Hippocampal formation (tissue), 2 donors: Measurements from ENCODE around the gene LAMA2.

Experiments
- DNase-seq, 2 donors: peaks; one replicate each; lab custom pipeline; 2025; lab: John Stamatoyannopoulos, UW

LAMA2 gene

DNA sequence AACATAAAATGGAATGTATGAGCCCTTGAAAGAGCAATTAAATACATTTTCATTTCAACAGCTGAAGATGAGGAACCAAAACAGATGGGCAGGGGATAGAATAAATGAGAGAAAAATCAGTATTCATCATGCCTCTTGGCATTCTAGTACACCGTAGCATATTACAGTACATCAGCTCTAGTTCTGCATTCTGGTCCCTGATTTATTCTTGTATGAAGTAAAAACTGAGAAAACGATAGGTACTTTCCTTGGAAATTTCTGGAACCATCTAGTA is 477.7 kb downstream of the LAMA2 start:
- no peak for DNase-seq

DNA sequence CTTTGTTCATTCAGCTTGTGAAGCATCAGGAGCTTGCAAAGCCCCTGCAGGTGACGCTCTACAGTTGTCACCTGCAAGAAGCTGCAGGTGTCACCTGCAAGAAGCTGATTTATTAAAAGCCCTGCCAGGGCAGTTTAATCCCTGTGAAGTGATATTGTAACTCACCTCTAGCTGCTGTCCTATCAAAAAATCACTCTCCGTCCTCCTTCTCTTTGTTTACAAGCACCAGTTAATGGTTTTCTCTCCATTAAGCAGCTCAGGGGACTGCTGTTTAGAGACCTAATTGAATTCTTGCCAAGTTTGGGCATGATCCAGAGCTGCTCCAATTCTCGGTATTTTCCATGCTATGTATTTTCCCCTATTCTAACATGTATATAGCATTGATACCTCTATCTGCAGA is 481.1 kb downstream of the LAMA2 start:
- DNase-seq: no peak

DNA sequence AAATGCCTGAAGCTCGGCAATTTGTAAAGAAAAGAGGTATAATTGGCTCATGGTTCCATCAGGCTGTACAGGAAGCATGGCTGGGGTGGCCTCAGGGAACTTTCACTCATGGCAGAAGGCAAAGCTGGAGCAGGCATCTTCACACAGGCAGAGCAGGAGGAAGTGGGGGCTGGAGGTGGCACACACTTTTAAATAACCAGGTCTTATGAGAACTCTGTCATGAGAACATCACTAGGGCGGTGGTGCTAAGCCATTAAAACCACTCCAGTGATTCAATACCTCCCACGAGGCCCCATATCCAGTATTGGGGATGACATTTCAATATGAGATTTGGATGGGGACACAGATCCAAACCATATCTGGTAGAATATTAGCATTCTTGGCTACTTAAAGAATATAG is 481.8 kb downstream of the LAMA2 start:
- no peak for DNase-seq

DNA sequence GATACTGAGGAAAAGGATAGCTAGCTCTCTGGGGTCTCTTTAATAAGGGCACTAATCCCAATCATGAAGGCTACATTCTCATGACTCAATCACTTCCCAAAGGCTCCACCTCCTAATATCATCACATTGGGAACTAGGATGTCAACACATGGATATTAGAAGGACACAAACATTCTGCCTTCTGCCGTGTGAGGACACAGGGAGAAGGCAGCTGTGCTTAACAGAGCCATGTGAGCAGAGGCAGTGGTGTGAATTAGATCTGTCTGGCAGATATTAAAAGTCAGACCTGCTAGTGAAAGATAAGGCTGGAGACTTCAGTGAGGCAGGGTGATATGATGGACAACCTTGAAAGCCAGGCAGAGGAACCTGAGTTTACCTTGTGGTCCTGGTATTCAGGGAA is 485.1 kb downstream of the LAMA2 start:
- DNase-seq: no peak

DNA sequence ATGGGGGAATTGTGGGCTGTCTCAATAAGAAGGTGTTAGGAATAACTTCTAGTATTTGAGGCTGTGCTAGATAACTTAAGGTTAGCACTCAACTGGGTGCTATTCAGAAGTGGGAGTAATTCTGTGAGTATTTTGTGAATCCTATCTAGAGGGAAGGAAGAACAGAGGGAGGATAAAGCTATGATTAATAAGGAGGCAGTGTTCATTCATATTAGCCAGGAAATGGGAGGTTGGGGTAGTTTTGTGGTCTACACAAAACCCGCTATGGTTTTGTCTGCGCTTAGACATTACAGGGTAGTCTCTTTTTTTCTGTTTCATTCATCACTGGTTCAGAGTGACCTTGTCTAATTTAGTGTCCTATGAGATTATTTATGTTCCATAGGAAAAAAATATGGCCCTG is 486.0 kb downstream of the LAMA2 start:
- no peak for DNase-seq

DNA sequence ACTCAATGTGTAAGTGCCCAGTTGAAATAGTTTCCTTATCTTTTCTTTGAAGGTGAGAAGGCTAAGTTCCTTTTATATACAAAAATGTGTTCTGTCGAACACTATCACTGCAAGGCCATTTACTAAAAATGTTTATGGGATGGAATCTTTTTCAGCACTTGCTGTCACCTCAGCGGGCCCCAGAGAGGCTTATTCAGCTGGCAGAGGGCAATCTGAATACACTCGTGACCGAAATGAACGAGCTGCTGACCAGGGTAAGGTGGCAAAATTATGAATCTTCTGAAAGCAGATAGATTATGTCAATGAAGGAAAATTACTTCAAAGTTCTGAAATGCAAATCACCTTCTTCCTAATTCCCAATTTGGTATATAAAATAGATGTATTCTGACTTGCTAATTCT is 486.8 kb downstream of the LAMA2 start:
- DNase-seq: no peak

DNA sequence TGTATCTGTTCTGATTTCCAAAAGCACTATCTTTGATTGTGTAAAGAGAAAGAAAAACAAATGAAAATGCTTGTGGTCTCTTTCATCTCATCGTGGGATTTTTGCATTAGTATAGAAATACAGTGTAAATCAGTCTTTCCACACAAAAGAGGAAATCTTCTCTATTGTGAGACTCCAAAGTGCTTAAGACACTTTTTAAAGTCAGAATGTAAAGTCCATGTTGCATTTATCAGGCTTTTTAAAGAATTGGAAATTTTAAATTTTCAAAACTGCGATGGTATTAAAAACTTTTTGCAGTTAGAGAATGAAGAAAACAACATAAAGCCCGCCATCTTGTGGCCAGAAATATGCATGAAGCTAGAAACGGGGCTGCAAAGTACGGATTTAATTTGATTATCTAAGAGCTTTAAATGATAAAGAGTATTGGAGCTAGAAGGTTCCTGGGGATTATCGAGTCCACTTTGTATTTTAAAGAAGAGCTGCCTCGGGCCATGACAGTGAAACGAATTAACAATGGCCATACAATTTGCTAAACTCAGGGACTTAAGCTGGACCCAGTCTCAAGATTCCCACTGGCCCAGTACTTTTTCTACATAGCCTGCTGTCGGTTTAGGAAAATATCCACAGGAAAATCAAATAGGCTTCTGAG is 487.5 kb downstream of the LAMA2 start:
- DNase-seq: peak; percentile 15 to 36

DNA sequence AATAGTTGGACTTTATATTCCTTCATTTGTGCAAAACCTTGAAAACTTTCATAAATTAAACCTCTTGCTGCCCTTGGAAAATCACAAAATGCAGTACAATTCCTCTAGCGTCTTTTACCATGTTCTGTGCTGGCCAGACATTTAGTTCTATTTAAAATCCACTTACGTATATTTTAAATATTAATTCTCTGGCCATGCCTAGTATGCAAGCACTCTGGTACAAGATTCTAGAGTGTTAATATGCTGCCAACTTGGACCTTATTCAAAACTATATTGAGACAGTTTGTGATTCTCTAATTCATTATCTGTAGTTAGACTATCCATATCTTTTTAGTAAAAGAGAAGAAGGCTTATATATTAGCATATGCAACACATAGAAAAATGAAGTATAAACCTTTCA is 498.9 kb downstream of the LAMA2 start:
- DNase-seq: no peak

DNA sequence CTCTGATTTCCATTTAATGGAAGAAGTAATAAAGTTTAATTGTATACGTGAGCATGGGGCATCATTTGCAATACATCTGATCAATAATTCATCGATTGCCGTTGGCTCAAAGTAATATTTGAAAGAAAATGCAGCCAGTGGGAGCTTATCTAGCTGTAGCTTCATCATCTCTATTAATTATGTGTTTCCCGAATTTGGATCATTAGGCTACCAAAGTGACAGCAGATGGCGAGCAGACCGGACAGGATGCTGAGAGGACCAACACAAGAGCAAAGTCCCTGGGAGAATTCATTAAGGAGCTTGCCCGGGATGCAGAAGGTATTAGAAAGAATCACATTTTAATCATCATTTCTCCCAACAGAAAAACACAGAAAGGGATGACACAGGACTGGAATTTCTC is 500.0 kb downstream of the LAMA2 start:
- no peak for DNase-seq

DNA sequence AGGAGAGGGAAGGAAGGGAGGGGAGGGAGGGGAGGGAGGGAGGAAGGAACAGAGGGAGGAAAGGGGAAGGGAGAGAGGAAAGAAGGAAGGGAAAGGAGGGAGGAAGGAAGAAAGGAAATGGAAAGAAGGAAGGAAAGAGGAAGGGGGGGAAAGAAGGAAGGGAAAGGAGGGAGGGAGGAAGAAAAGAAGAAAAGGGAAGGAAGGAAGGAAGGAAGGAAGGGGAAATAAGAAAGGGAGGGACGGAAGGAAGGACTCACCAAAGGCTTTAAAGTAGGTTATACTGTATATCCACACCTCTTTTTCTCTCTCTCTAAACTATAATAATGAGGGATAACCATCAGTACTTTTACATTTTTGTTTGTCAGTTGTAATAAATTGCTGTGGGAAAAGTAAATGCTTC is 502.2 kb downstream of the LAMA2 start:
- DNase-seq: no peak

DNA sequence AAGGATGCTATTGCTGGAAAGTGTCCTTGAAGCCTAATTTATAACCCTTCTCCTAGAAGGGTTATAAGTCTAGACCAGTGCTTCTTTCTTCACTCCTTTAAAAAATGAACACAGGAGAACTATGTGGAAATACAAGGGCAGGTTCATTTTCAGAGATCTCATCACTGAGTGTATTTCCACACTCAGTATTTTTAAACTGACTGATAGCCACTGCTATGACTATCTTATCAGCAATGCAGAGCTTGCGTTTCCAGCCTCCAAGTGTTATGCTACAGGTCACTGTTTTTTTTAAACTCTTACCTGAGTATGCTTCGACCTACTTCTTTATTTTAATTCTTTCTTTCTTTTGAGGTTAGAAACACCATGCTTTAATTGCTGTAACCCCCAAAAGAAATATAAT is 508.0 kb downstream of the LAMA2 start:
- DNase-seq: no peak

DNA sequence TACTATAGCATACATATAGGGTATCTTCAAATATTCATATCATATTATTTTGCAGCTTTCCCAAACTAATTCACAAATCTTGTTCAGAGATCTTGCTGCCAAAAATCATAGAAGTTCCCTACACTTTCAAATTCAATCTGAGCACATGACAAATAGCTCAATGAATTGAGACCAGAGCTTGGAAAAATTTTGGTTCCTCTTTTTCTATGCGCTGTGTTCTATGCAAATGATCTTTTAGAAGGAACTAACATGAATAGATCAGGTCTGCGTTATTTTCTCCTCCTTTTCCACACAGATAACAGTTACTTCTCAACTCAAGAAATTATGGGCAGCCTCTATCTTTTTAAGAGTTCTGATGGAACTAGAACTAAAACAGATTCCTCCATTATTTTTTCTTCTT is 510.7 kb downstream of the LAMA2 start:
- no peak for DNase-seq

DNA sequence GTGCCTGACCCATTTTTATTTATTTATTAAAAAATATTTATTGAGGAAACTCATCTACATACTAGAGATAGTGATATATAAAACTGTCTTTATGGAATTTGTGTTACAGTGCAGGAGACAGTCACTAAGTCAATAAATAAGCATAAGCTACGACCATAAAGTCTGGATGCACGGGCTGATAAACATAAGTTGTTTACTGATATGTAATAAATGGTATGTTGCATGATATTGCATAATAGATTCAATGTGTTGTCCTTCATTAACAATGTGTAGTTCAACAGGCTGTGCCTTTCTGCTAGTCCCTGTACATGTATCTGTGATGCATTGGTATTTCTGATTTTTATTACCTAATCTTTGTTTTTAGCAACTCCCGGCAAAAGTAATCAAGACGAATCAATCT is 515.8 kb downstream of the LAMA2 start:
- no peak for DNase-seq

DNA sequence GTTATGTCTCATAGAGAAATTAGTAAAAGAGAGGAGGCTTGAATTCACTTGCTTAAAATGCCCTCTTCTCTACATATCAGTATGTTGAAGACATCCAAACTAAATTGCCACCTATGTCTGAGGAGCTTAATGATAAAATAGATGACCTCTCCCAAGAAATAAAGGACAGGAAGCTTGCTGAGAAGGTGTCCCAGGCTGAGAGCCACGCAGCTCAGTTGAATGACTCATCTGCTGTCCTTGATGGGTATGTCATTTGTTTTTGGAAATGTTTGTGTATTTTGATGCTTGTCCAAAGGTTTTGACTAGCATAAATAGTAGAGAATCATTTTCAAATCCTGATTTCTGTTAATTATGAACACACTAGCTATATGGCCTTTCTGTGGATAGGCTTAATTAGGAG is 519.3 kb downstream of the LAMA2 start:
- no peak for DNase-seq

DNA sequence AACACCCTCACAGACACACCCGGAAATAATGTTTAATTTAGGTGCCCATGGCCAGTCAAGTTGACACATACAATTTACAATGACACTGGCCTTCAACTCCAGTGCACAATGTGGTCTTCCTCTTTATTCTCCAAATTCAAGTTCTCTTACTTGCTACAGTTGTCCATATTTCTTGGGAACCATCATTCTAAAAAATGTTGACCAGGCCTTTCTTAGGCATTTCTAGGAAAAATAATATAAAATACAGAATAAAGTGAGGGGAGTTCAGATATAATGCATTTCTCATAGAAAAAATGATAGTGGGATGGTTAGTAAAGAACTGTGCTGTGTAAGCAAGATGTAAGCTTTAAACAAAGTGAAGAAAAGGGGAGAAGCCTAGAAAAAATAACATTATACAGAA is 528.2 kb downstream of the LAMA2 start:
- no peak for DNase-seq

DNA sequence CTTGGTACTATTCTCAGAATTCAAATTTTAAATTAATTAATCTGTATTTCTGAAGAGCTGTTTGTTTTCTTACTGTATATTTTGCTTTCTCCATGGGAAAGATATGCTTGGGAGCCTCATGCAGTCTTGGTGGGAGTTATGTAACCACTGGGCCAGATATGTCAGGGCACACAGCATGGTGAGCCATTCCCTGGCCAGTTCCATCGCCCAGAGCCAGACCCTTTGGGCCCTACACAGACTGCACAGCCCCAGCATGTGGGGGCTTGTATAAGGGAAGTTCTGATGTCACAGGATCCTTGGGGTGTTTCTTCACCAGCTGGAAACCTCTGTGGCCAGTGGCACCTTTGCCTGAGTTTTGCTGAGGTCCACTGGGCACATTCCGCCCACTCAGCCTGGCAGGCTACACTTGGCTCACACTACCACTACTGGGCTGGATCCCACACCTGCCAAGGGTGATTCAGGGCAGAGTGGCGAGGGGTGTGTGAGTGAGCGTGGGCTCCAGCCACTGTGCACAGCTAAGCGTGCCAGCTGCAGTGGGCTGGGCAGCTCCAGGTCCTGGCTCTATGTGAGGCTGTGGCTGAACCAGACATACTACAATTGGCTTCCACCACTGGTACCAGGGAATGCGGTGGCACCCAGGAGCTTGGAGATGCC is 533.5 kb downstream of the LAMA2 start:
- no peak for DNase-seq

DNA sequence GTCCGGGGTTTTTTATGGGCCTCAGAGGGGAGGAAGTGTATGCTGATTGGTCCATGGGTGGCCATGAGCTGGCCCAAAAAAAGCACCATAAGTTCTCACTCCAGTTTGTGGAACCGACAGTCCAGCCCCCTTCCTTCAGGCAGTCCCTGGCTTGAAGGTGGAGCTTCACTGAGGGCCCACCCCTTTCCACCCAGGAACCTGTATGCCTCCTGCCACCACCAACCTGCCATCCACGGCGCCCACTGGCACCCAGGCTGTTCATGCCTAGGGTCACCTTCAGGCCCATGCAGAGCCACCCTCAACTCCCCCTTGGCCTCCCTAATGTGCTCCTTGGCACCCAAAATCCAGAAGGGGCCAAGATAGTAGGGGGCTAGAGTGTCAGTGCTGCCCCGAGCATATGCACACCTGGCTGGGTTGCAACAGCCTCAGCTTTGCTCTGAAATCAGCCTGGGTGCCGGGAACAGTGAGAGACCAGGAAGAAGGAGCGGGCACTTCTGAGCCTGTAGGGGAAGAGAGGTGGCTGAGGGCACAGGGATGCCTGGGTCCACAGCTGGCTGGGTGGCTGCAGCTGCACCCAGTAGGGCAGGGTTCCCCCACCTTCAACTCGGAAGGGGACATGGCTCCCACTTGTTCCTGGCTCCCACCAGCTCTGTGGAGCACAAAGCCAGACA is 534.6 kb downstream of the LAMA2 start:
- no peak for DNase-seq

DNA sequence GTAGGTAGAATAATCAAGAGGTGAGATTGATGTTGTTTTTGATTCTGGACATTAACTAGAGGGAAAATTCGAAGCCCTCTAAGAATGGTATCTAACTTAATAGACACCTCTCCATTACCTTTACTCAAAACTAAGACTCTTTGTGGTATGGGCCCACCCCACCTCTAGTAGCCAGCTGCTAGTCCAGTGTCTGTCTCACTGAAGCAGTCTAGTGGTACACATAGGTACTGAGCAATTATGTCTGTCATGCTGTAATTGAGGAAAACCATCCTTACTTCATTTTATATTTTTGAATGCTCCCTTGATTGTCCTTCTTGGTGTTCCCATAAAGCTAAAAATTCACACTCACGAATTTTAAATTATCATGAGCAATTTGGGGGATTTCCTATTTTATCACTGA is 536.4 kb downstream of the LAMA2 start:
- no peak for DNase-seq

DNA sequence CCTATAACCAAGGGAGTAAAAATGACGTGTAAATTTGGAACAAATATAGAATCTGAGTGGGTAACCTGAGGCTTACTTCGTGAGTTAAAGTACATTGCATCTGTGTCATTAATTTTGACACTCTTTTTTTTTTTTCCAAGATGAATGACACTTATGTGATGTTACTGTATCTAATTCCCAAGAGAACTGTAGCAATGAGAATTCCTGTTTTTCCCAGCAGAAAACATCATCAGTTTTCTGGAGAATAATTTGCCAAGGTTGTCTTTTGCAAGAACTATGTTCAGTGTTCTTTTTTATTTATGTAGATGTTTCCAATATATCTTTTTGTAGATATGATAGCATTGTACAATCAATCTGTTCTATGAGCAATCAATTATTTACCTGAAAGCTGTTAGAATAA is 543.4 kb downstream of the LAMA2 start:
- no peak for DNase-seq

DNA sequence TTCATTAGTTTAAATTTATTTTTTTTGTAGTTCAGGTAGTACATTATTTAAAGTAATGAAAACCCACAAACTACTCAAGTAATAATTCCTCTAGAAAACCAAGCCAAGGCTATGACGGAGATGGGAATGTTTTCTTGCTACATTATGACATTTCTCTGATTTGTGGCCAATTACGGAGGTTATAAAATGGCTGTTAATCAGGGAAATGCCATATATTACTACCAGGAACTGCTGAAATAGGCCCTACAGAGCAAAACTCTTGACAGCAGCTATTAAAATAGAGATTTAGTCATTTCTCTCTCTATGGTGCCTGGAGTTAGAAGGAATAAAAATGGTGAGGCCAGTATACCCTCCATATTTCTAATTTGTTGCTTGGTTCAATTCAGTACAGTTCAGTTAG is 547.0 kb downstream of the LAMA2 start:
- no peak for DNase-seq

DNA sequence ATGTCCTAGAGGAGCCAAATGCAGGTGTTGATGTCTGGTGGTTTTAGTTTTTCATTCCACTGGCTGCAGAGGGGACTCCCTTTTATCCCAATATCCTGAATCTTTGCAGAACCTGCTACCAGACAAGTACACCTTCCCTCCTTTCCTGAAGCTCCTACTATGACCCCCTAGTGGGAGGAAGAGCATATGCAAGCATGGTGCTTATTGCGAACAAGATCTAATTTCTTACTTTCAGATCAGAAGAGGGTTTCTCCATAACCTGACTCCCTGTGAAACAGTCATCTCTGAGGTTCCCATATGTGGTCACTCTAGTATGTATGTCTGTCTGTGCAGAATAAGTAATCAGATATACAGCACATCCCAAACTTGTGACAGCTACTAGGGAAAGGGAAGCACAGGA is 549.8 kb downstream of the LAMA2 start:
- no peak for DNase-seq

DNA sequence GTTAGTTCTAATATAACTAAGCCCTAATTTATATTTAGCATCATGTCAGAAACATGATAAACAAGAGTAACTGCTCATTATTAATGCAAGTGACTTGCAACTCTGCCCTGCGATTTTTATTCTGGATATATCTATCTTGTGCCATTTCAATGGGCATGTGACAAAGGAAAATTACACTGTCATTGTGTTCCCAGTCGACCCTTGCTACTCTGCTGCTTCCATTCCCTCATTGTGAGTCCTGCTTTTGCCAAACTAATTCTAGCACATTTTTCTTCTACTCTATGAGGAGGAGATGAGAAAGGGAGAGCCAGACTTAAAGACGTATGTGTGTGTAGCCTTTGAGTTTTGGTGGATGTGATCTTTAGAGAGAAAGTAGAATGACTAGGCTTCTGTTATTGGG is 551.2 kb downstream of the LAMA2 start:
- DNase-seq: no peak

DNA sequence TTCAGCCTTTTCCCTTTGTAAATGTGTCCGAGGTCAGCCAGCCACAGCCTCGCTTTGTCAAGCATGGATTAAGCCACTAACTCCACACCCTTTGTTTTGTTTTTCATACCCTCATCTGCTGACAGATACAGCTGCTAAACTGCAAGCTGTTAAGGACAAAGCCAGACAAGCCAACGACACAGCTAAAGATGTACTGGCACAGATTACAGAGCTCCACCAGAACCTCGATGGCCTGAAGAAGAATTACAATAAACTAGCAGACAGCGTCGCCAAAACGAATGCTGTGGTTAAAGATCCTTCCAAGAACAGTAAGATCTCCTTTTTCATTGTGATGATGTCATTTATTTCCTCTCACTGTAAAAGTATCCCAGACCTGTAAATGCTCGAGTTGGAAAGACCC is 557.8 kb downstream of the LAMA2 start:
- no peak for DNase-seq

DNA sequence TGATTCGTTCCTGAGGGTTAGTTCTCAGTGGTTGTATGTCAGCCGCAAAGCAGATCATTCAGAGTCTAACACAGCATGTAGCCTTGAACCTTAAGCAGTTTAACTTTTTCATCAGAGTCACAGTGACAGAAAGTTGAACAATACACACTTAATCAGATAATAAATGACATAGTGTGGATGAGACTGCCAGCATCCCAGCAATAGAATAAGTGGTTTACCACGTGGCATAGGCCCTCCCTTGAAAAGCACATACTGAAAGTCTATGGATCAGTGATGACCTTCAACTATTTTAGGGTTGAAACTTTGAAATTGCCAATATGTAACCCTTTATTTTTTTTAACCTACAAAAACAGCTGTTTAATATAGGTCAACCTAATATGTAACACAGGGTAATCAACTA is 561.7 kb downstream of the LAMA2 start:
- no peak for DNase-seq
